IPS-20b (cell line): ENCODE measurements around the gene STAC2.
"Not testable (repeated sequence)": the region's sequence is repeated elsewhere in the genome, so short reads cannot be mapped to it uniquely, and the experiment has no call there.

Experiments used
- H3K27ac ChIP-seq: one replicate; pipeline ENCODE4 v1.5.1; 2013; ENCODE audit warnings: low read length
- H3K27me3 ChIP-seq: 2 replicates; pipeline ENCODE4 v1.6.1; 2013; ENCODE audit warnings: mild to moderate bottlenecking, low read length, inconsistent platforms; ENCODE audit not compliant: insufficient read depth
- H3K36me3 ChIP-seq: 2 replicates; pipeline ENCODE4 v1.6.1; 2013; ENCODE audit warnings: low read depth, mild to moderate bottlenecking, inconsistent platforms, low read length, moderate library complexity; ENCODE audit not compliant: insufficient read depth
- H3K4me1 ChIP-seq: 2 replicates; pipeline ENCODE4 v1.6.1; 2013; ENCODE audit warnings: mild to moderate bottlenecking, control low read depth, inconsistent platforms, low read length, moderate library complexity; ENCODE audit not compliant: insufficient read depth
- H3K4me3 ChIP-seq: 2 replicates; pipeline ENCODE4 v1.5.1; 2013; ENCODE audit warnings: mild to moderate bottlenecking, low read length, inconsistent platforms
- H3K9ac ChIP-seq: 2 replicates; pipeline ENCODE4 v1.6.1; 2013; ENCODE audit warnings: low read depth, mild to moderate bottlenecking, inconsistent platforms, low read length, moderate library complexity
- H3K9me3 ChIP-seq: 2 replicates; pipeline ENCODE4 v1.6.1; 2013; ENCODE audit warnings: mild to moderate bottlenecking, low read depth, low read length, inconsistent platforms; ENCODE audit not compliant: insufficient read depth

STAC2 gene

DNA sequence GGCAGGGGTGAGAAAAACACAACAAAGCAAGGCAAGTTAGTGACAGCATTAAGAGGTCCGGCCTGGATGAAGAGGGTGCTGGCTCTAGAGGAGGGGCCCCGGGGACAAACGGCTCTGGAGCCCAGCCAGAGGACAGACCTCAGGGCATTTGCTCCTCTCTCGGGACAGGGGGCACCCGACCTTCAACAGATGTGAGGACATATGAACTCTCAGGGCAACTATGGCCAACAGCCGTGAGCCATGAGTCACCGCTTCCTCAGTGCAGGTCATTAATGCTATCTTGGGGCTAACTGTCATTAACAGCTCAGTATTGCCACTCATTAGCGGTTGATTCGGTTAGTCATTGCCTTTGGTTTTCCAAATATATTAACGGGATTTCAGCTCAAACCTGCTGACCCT, 50.1 kb downstream of the STAC2 start:
- Histone ChIP-seq H3K4me1 (no peaks in the 10 kb centered on the region; the same call in 1 of the 2 replicates), H3K27ac (no peak overlapping the region), H3K36me3 (peaks cover 23% of the 10 kb centered on the region), H3K9me3 (no peaks in the 10 kb centered on the region), H3K27me3 (no peaks in the 10 kb centered on the region), H3K9ac (no peak overlapping the region), H3K4me3 (no peak overlapping the region)

DNA sequence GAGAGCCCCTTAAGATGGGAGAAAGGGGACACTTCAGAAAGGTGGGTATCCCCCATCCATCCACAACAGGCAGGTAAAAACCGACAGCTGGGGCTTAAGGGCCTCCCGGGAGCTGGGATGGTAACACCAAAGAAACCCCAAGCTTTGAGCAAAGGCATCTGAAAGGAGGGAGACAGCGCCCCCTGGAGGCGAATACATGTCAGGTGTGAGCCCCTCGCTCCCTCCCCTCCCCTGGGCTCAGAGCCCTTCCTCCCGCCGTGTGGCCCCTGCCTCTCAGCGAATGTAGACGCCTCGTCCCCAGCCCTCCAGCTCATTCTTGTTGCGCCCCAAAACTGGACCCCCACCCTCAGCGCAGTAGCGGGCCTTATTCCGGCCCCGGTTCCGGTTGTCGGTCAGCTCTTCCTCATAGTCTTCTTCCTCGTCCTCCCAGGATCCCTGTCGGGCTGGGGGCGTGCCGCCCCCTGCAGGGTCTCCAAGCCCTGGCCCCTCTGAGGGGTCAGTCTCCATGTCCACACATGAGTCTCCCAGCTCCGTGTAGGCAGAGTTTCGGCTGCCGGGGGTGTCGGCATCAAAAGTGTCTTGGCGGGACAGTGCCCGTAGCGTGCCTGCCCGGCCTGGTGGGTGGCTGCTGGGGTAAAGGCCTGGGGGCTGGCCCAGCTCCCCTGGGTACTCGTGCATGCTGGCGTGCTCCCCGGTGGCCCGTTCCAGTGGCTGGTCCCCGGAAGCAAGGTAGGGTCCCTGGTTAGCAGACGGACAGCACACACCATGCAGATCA, 50.6 kb downstream of the STAC2 start:
- Histone ChIP-seq H3K36me3 (peaks cover 23% of the 10 kb centered on the region), H3K9me3 (no peaks in the 10 kb centered on the region), H3K27ac (no peak overlapping the region), H3K4me3 (no peak overlapping the region; the same call in 1 of the 2 replicates), H3K4me1 (no peaks in the 10 kb centered on the region; the same call in 1 of the 2 replicates), H3K9ac (no peak overlapping the region), H3K27me3 (no peaks in the 10 kb centered on the region)

GRCh38 chr17:39173526-39174274, 52.0 kb downstream of the STAC2 start:
- Histone ChIP-seq H3K27me3 (peaks cover 5% of the 10 kb centered on the region; the same call in 1 of the 2 replicates), H3K9me3 (no peaks in the 10 kb centered on the region), H3K4me1 (no peaks in the 10 kb centered on the region; the same call in 1 of the 2 replicates), H3K36me3 (peaks cover 21% of the 10 kb centered on the region), H3K9ac (no peak overlapping the region), H3K4me3 (no peak overlapping the region), H3K27ac (no peak overlapping the region)

GRCh38 chr17:39173080-39173479, 52.7 kb downstream of the STAC2 start:
- Histone ChIP-seq H3K27me3 (peaks cover 5% of the 10 kb centered on the region; the same call in 1 of the 2 replicates), H3K4me3 (no peak overlapping the region), H3K9me3 (no peaks in the 10 kb centered on the region), H3K27ac (no peak overlapping the region), H3K9ac (no peak overlapping the region), H3K4me1 (no peaks in the 10 kb centered on the region; the same call in 1 of the 2 replicates), H3K36me3 (peaks cover 18% of the 10 kb centered on the region)

DNA sequence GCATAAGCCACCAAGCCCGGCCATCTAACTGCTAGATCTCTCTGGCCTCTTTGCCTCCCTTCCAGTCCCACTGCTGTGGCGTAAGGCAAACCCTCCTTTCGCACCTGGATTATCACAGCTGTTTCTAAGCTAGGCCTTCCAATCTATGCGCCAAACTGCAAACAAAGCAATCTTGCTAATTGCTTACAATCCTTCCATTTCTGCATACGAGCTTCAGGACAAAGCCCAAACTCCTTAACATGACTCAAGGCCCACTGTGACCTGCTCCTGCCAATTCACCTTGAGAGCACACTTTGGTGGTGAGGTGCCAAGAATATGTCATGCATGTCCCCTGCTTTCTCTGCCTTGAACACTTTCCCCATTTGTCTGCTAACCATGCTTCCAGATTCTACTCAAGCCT, 53.8 kb downstream of the STAC2 start:
- H3K9ac ChIP-seq, result no peak overlapping the region
- H3K27me3 ChIP-seq, result peaks cover 12% of the 10 kb centered on the region
- H3K27ac ChIP-seq, result no peak overlapping the region
- H3K9me3 ChIP-seq, result no peaks in the 10 kb centered on the region
- H3K36me3 ChIP-seq, result peaks cover 10% of the 10 kb centered on the region
- H3K4me1 ChIP-seq, result no peaks in the 10 kb centered on the region
- H3K4me3 ChIP-seq, result no peak overlapping the region

- Histone ChIP-seq H3K9ac (no peak overlapping the region), H3K9me3 (no peaks in the 10 kb centered on the region), H3K27ac (no peak overlapping the region), H3K27me3 (peaks cover 25% of the 10 kb centered on the region), H3K4me3 (no peak overlapping the region), H3K36me3 (no peaks in the 10 kb centered on the region), H3K4me1 (no peaks in the 10 kb centered on the region)
Observed at GRCh38 chr17:39170558-39170957, 55.2 kb downstream of the STAC2 start.

DNA sequence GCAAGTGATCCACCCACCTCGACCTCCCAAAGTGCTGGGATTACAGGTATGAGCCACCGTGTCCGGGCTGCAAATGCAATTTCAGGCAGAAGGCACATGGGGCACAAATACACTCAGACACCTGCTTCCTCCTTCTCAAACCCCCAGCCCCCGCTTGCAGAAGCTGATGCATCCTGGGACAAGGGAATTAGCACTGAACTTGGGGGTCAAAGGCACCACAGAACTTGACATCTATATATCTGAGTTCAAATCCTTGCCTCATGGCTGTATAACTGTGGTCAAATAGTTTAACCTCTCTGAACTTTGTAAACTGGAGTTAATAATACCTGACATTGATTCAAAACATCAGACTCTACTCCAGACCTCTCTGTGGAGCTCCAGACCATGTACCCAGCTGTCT, 55.6 kb downstream of the STAC2 start:
- H3K9me3 ChIP-seq, result no peaks in the 10 kb centered on the region
- peaks cover 30% of the 10 kb centered on the region for H3K27me3 ChIP-seq
- H3K27ac ChIP-seq, result no peak overlapping the region
- H3K4me1 ChIP-seq, result no peaks in the 10 kb centered on the region
- H3K9ac ChIP-seq, result no peak overlapping the region
- H3K36me3 ChIP-seq, result no peaks in the 10 kb centered on the region
- no peak overlapping the region for H3K4me3 ChIP-seq

DNA sequence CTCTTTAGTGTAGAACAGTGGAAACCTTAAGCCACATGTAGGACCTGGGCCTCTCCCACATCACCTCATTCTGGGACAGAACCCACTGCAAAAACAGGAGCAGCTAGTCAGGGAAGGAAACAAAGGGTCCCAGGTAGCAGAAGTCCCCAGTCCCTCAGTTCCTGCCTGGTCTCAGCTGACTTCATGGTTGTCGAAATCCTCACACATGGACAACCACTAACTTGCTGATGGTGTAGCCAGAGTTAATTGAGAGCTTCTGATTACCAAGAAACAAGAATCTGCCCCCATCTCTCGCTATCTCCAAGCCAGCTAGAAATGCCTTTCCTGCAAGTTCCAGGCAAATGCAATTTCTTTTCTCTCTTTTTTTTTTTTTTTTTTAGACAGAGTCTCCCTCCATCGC, 56.2 kb downstream of the STAC2 start:
- Histone ChIP-seq H3K27ac (no peak overlapping the region), H3K27me3 (peaks cover 36% of the 10 kb centered on the region), H3K9me3 (no peaks in the 10 kb centered on the region), H3K4me1 (no peaks in the 10 kb centered on the region), H3K36me3 (no peaks in the 10 kb centered on the region), H3K4me3 (no peak overlapping the region), H3K9ac (no peak overlapping the region)

- Histone ChIP-seq H3K27ac (no peak overlapping the region), H3K27me3 (peaks cover 40% of the 10 kb centered on the region), H3K9me3 (no peaks in the 10 kb centered on the region), H3K4me3 (no peak overlapping the region), H3K4me1 (no peaks in the 10 kb centered on the region), H3K9ac (no peak overlapping the region), H3K36me3 (no peaks in the 10 kb centered on the region)
Observed at GRCh38 chr17:39169101-39169500, 56.6 kb downstream of the STAC2 start.

GRCh38 chr17:39168503-39168902, 57.2 kb downstream of the STAC2 start:
- H3K9ac ChIP-seq, H3K4me3 ChIP-seq, H3K27ac ChIP-seq, H3K9me3 ChIP-seq, H3K4me1 ChIP-seq, H3K36me3 ChIP-seq: not testable (repeated sequence)
- peaks cover 41% of the 10 kb centered on the region for H3K27me3 ChIP-seq

- Histone ChIP-seq H3K4me3 (no peak overlapping the region), H3K4me1 (no peaks in the 10 kb centered on the region), H3K27ac (no peak overlapping the region), H3K9me3 (no peaks in the 10 kb centered on the region), H3K27me3 (peaks cover 41% of the 10 kb centered on the region), H3K36me3 (no peaks in the 10 kb centered on the region), H3K9ac (no peak overlapping the region)
Observed at GRCh38 chr17:39167476-39167875, 58.3 kb downstream of the STAC2 start.
